GM12874 (cell line): Measurements from ENCODE around the gene ZDHHC19.

Source experiments
- CTCF ChIP-seq: IDR thresholded peaks from 2 replicates; pipeline ENCODE4 v1.5.1; 2011; ENCODE audit warnings: low read depth, mild to moderate bottlenecking, control low read depth, low read length, moderate library complexity; ENCODE audit not compliant: insufficient read depth

Gene ZDHHC19

GRCh38 chr3:196210673-196211556 lies at the start of gene ZDHHC19:
ZDHHC19 (minus strand) TSS chr3:196211400; CDS start chr3:196211315, 85 bp downstream.
- no peak for TF ChIP-seq CTCF

- TF ChIP-seq CTCF = no peak
Observed at GRCh38 chr3:196260784-196261183, 49.6 kb upstream of the ZDHHC19 start.

GRCh38 chr3:196255776-196256175 lies 44.6 kb upstream of the ZDHHC19 start:
- no peak for TF ChIP-seq CTCF

- TF ChIP-seq CTCF = no peak
Observed at GRCh38 chr3:196254376-196255283, 43.4 kb upstream of the ZDHHC19 start.

- TF ChIP-seq CTCF = no peak
Observed at GRCh38 chr3:196251918-196252317, 40.7 kb upstream of the ZDHHC19 start.

- no peak for TF ChIP-seq CTCF
Observed at GRCh38 chr3:196246612-196247308, 35.6 kb upstream of the ZDHHC19 start.
